M059J (cell line): ENCODE results near the gene RPTOR. TPM values are rescaled to one million over a fixed set of nuclear protein-coding genes. Genes with fewer than 3 reads are reported as not detected.
A peak's percentile ranks its signal among the peaks of the same experiment; 100 is the strongest.

Source experiments
- DNase-seq: peaks from one replicate; pipeline ENCODE4 v3.0.0-alpha.2; 2012; ENCODE audit warnings: low read depth
- total RNA-seq: library from RNA; depleted of rRNA; stranded (reverse); fragments of >200 nt; shearing (Covaris generic); gene quantifications from 2 replicates; pipeline ENCODE4 v1.2.3, GENCODE V29; 2014

Gene RPTOR
- total RNA-seq, 1 experiment from 2014 or later: 20.8 TPM

DNA sequence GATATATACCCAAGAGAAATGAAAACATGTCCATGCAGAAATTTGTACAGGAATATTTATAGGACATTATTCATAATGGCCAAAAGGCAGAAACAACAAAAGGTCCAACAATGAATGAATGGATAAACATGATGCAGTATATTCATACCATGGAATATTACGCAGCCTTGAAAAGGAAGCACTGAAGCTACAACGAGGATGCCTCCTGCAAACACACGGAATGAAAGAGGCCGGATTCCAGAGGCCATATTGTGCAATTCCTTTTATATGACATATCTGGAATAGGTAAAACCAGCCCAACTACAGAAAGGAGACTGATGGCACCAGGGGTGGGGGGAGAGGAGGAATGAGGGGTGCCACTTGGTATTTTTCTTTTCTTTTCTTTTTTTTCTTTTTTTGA is 432.5 kb downstream of the RPTOR start:
- DNase-seq: no peak

GRCh38 chr17:80978499-80979497 is 434.2 kb downstream of the RPTOR start:
- no peak for DNase-seq

DNA sequence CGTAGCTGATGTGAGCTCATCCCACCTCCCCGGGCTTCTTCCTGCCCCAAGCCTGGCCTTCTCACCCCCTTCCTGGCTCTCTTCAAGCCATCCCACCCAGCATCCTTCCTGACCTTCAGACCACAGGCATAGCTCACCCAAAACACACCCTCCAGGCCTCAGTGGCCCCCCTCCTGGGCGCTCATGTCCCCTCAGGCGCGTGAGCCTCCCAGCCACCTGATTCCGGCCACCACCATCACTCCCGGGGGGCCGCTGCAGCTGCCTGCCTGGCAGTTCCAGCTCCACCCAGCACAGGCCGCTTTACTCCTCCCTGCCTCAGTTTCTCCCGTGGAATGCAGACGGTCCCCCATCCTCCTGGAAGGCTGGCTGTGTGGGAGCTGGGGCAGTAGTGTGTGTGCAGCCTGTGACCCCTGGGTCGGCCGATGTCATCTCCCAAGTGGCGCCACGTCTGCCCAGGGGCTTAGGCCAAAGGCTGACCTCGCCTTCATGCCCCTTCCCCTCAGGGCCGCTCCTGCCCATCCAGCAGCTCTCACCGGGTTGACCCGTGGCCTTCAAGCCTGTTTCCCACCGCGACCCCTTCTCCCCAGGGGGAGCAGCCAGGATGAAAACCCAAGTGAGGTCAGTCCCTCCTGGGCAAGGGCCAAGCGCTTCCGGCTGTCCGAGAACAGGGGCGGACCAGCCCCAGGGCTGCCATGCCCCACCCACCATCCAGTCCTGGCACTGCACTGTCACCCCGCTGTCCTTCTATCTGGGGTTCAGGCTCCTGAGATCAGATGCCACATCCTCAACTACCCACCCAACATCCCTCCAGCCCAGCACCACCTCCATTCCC is 435.1 kb downstream of the RPTOR start:
- no peak for DNase-seq

DNA sequence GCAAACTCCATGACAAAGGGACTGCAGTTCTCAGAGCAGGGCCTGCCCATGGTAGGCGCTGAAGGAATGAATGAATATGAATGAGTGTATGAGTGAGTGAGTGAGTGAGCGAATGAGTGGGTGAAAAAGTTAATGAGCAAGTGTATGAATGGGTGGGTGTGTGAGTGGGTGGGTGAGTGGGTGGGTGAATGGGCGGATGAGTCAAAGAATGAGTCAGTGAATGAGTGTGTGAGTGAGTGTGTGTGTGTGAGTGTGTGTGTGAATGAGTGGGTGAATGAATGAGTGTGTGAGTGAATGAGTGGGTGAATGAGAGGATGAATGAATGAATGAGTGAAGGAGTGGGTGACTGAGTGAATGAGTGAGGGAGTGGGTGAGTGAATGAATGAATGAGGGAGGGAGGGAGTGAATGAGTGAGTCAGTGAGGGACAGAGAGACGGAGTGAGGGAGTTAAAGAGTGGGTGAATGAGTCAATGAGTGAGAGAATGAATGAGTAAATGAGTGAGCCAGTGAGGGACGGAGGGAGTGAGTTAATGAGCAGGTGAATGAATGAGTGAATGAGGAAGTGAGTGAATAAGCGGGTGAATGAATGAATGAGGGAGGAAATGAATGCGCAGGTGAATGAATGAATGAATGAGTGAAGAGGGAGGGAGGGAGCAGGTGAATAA is 435.9 kb downstream of the RPTOR start:
- peak; percentile 40 for DNase-seq

DNA sequence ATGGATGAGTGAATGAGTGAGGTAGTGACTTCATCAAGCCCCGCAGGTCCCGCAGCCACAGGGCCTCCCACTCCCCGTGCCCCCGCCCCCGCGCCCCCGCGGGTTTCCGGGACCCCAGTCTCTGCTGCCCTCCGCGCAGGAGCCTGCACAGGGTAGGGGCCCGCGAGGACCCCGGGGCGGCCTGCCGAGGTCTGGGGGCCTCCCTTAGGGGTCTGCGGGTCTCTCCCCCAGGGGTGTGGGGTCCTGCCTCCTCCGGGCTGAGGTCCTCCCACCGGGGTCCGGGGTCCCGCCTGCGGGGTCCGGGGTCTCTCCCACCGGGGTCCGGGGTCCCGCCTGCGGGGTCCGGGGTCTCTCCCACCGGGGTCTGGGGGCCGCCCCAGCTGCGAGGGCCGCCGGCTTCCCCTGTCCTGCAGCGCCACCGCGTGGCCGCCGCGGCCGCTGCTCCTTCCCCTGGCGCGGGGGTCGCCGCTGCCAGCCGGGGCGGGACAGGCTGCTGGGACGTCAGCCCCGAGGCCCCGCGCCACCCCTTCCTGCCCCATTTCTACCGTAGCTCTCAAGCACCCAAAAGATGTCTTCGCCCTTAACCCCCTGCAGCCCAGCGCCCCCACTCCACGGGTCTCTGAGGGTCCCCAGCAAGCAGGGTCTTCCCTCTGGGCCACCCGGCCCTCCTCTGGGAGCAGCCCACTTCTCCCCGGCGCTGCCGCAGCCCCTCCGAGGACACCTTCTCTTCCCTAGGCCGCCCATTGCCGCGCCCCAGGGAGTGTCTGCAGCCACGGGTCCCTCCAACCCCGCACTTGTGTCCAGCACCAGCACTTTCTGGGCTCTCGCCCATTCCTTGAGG is 436.6 kb downstream of the RPTOR start:
- DNase-seq: no peak

GRCh38 chr17:80981929-80982425 is 437.3 kb downstream of the RPTOR start:
- DNase-seq: no peak

DNA sequence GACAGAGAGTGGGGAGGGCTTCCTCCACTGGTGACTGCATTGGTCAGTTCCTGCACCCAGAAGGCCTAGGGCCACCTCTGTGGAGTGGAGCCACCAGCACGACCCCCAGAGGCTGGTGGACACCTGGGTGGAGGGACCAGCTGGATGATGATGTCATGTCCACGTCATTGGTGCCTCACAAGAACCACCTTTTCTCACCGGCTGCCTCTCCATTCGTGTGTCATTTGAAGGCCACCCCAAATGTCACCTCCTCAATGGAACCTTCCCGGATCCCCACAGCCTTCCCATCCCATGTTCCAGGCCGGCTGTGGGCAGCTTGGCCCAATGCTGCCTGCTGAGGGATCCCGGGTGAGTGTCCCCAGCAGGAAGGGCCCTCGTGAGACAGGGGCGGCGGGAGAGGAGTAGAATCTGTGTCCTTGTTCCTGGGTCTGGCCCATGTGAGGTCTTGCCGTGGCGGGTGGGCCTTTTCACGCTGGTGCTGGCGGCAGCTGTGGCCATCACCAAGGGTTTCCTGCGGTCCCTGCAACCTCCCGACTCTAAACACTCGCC is 437.9 kb downstream of the RPTOR start:
- no peak for DNase-seq

DNA sequence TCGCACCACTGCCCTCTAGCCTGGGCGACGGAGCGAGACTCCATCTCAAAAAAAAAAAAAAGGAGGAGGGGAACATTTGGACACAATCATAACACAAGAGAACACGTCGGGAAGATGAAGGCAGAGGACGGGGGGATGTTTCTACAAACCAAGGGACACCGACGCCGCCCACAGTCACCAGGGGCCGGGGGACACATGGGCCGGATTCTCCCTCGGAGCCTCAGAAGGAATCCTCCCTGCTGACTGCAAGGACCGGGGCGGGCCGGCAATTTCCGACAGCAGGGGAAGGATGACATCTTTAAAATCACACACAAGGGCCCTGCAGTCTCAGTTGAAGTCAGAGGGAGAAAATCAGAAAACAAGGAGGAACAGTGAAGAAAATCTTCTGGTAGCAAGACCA is 438.9 kb downstream of the RPTOR start:
- no peak for DNase-seq

GRCh38 chr17:80984749-80985148 is 440.1 kb downstream of the RPTOR start:
- DNase-seq: peak; percentile 95

DNA sequence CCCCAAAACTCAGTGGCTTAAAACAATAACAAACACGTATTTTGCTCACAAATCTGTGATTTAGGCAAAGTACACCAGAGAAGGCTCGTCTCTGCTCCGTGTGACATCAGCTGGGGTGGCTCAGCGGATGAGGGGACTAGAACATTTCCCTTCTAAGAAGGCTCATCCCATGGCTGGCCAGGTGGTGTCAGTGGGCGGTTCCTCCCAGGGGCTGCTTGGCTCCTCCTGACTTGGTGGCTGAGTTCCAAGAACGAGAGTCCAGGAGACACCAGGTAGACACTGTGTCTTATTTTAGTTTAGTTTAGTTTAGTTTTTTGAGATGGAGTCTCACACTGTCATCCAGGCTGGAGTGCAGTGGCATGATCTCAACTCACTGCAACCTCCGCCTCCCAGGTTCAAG is 441.4 kb downstream of the RPTOR start:
- no peak for DNase-seq

DNA sequence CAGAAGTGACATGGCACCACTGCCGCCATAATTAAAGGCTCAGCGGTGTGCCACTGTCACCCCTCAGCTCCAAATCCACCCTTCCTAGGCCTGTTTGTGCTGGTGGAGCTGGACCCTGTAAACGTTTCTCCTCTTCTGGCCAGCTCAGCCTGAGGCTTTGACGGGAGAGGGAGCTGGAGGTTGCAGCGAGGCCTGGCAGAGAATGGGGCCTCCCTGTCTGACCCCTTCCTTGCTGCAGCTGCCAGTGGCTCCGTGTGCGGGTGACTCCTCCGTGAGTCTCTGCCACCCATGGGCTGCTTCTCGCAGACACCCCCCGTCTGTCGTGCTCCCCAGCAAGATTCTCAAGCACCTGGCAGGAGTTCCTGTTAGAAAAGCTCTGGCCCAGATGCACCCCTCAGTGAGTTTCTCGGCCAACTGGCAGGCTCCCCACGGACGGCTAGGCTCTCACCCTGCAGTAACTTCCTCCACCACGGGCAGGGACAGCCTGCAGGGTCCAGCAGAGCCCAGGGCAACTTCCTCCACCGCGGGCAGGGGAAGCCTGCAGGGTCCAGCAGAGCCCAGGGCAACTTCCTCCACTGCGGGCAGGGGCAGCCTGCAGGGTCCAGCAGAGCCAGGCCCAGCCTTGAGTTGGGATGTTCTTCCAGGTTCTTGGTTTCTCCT is 442.3 kb downstream of the RPTOR start:
- DNase-seq: no peak

DNA sequence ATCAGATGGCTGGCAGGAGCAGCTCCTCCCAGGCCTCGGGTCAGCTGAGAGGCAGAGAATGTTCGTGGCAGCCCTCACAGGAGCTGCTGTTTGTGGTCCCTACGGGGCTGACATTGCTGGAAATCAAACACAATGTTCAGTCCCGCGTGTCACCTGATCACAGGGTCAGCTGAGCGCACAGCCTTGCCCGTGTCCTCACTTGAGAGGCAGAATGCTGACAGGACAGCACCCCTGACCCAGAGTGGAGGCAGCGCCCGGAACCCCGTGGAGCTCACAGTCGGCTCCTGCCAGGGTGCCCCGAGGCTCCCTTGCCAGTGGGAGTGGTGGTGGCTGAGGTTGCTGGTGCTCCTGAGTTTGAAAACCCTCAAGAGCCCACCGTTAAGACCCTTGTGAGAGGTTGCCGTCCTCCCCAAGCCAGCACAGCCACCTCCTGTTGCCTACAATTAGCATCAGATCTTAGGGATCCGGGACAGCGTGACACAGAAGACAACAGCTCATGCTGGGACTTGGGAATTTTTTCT is 443.4 kb downstream of the RPTOR start:
- DNase-seq: no peak

GRCh38 chr17:80989586-80989913 is 444.9 kb downstream of the RPTOR start:
- no peak for DNase-seq

DNA sequence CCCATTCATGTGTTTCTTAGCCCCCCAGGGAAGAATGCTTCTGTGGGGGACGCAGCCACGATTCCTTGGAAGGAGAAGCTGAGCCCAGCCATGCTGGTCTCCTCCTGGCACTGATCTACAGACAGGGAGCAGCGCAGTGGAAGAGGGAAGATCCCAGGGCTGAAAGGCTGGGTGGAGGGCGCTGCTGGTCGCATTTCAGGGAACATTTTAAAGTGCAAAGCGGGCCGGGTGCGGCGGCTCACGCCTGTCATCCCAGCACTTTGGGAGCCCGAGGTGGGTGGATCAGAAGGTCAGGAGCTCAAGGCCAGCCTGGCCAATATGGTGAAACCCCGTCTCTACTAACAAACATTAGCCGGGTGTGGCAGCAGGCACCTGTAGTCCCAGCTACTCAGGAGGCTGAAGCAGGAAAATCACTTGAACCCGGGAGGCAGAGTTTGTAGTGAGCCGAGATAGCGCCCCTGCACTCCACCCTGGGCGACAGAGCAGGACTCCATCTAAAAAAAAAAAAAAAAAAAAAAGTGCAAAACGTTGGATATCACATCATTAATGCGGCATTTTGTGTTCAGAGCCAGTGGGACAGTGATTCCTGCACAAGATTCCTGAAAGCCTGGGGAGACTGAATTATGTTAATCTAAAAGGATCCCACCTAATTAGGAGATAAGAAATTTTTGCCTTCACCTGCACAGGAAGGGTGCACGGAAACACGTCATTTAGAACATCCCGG is 446.4 kb downstream of the RPTOR start:
- DNase-seq: no peak

- DNase-seq: peak; percentile 67
Observed at GRCh38 chr17:80991645-80992076, 447.0 kb downstream of the RPTOR start, which contains the start of gene CHMP6. TSS of gene CHMP6 (plus strand) at chr17:80991841. CDS start at chr17:80991919, 78 bp downstream.

DNA sequence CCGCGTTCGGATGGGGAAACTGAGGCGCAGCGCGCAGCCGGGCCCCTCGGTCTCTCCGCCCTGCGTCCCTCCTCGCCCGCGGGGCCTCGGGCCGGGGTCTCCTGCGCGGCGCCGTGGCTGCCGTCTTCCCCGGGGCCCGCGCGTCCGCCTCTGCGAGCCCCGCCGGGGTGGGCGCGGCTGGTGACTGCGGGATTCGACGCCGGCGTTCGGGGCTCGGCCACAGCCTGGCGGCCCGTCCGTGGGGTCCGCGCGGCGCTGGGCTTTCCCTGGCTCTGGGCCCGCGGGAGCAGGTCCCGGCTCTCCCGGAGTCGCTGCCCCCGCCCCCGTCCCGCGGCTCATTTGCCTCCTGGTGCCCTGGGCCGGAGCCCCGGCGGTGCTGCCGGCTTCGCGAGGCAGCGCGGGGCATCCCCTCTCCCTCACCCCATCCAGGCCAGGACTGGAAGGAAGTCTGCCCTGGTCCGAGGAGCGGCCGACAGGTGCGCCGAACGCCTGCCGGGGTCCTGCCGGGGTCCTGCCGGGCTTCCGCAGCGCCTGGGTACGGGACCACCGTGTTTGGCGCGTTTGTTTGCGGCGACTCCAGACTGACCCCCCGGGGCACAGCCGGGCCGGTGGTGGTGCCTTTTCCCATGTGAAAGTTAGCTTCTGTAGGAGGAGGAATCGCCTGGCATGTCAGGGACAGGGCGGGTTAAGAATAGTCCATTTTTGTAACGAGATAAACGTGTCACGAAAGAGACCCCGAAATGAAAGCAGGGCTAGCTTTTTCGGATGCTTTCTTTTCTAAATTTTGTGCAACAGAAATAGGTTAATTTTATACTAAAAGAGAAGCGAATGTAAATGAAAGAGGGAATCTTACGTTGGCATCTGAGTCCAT is 447.7 kb downstream of the RPTOR start:
- DNase-seq: no peak

- DNase-seq: no peak
Observed at GRCh38 chr17:80992948-80993624, 448.4 kb downstream of the RPTOR start.

GRCh38 chr17:80995131-80995530 is 450.5 kb downstream of the RPTOR start:
- DNase-seq: no peak
